Measurements from ENCODE around the gene SLC17A4. TPM values are rescaled to one million over a fixed set of nuclear protein-coding genes. Genes with fewer than 3 reads are reported as not detected.

Gene SLC17A4
- not detected for total RNA-seq

- Histone ChIP-seq H3K4me1 (ENCODE audit: control insufficient read depth in 1 of 2, low read depth in 2 of 2) (no peaks in the 10 kb centered on the region), H3K4me3 (no peak within 1 kb of the TSS), H3K27ac (no peak within 1 kb of the TSS), H3K27me3 (replicated peaks; ENCODE audit: insufficient read depth) (no peaks in the 10 kb centered on the region), H3K9me3 (no peaks in the 10 kb centered on the region), H3K36me3 (no peaks in the 10 kb centered on the region)
- no peak for ATAC-seq (ENCODE audit: insufficient number of reproducible peaks, low FRiP score, low read depth)
- no peak for TF ChIP-seq CTCF (IDR thresholded peaks at IDR 0.05)
- no peak for DNase-seq (ENCODE audit: low spot score)
Observed at GRCh38 chr6:25754535-25754934, at the start of gene SLC17A4. SLC17A4 (plus strand) TSS chr6:25754742; CDS start chr6:25761963, 7,221 bp downstream.

- DNase-seq (ENCODE audit: low spot score) (no peak), ATAC-seq (ENCODE audit: insufficient number of reproducible peaks, low FRiP score, low read depth) (no peak)
- H3K4me3 ChIP-seq: no peak overlapping the region
- no peaks in the 10 kb centered on the region for H3K36me3 ChIP-seq
- no peaks in the 10 kb centered on the region for H3K4me1 ChIP-seq (ENCODE audit: control insufficient read depth in 1 of 2, low read depth in 2 of 2)
- H3K27me3 ChIP-seq (replicated peaks; ENCODE audit: insufficient read depth): no peaks in the 10 kb centered on the region
- TF ChIP-seq CTCF (IDR thresholded peaks at IDR 0.05): no peak
- H3K9me3 ChIP-seq: no peaks in the 10 kb centered on the region
- H3K27ac ChIP-seq: no peak overlapping the region
Observed at GRCh38 chr6:25706314-25707014, 48.1 kb upstream of the SLC17A4 start.

GRCh38 chr6:25709761-25710160 lies 44.8 kb upstream of the SLC17A4 start:
- H3K4me1 ChIP-seq (ENCODE audit: control insufficient read depth in 1 of 2, low read depth in 2 of 2): no peaks in the 10 kb centered on the region
- H3K27ac ChIP-seq: no peak overlapping the region
- H3K27me3 ChIP-seq (replicated peaks; ENCODE audit: insufficient read depth): no peaks in the 10 kb centered on the region
- no peak overlapping the region for H3K4me3 ChIP-seq
- H3K9me3 ChIP-seq: no peaks in the 10 kb centered on the region
- no peak for DNase-seq (ENCODE audit: low spot score)
- TF ChIP-seq CTCF (IDR thresholded peaks at IDR 0.05): no peak
- ATAC-seq (ENCODE audit: insufficient number of reproducible peaks, low FRiP score, low read depth): no peak
- H3K36me3 ChIP-seq: no peaks in the 10 kb centered on the region

- H3K36me3 ChIP-seq: no peaks in the 10 kb centered on the region
- H3K27ac ChIP-seq: no peak overlapping the region
- ATAC-seq (ENCODE audit: insufficient number of reproducible peaks, low FRiP score, low read depth) (no peak), DNase-seq (ENCODE audit: low spot score) (no peak)
- H3K27me3 ChIP-seq (replicated peaks; ENCODE audit: insufficient read depth): no peaks in the 10 kb centered on the region
- H3K9me3 ChIP-seq: no peaks in the 10 kb centered on the region
- no peaks in the 10 kb centered on the region for H3K4me1 ChIP-seq (ENCODE audit: control insufficient read depth in 1 of 2, low read depth in 2 of 2)
- no peak for TF ChIP-seq CTCF (IDR thresholded peaks at IDR 0.05)
- H3K4me3 ChIP-seq: no peak overlapping the region
Observed at GRCh38 chr6:25710287-25710686, 44.3 kb upstream of the SLC17A4 start.

- no peak overlapping the region for H3K4me3 ChIP-seq
- H3K4me1 ChIP-seq (ENCODE audit: control insufficient read depth in 1 of 2, low read depth in 2 of 2): no peaks in the 10 kb centered on the region
- H3K9me3 ChIP-seq: no peaks in the 10 kb centered on the region
- no peak for ATAC-seq (ENCODE audit: insufficient number of reproducible peaks, low FRiP score, low read depth)
- no peaks in the 10 kb centered on the region for H3K27me3 ChIP-seq (replicated peaks; ENCODE audit: insufficient read depth)
- H3K27ac ChIP-seq: no peak overlapping the region
- no peak for DNase-seq (ENCODE audit: low spot score)
- no peaks in the 10 kb centered on the region for H3K36me3 ChIP-seq
- no peak for TF ChIP-seq CTCF (IDR thresholded peaks at IDR 0.05)
Observed at GRCh38 chr6:25713824-25714223, 40.7 kb upstream of the SLC17A4 start.
